Activated T-cell treated with anti-CD3 and anti-CD28 coated beads, Interleukin-2, amount 50 U/mL, for 1 hour (primary cell): ENCODE data around the gene USP28.
"Not testable (repeated sequence)": the region's sequence is repeated elsewhere in the genome, so short reads cannot be mapped to it uniquely, and the experiment has no call there.

Source experiments
- DNase-seq: peaks from one replicate; pipeline ENCODE4 v3.0.0-alpha.2; 2020

The USP28 gene

DNA sequence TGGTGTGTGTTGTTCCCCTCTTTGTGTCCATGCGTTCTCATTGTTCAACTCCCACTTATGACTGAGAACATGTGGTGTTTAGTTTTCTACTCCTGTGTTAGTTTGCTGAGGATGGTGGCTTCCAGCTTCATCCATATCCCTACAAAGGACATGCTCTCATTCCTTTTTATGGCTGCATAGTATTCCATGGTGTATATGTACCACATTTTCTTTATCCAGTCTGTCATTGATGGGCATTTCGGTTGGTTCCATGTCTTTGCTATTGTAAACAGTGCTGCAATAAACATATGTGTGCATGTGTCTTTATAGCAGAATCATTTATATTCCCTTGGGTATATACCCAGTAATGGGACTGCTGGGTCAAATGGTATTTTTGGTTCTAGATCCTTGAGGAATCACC is 112.3 kb downstream of the USP28 start:
- not testable (repeated sequence) for DNase-seq

DNA sequence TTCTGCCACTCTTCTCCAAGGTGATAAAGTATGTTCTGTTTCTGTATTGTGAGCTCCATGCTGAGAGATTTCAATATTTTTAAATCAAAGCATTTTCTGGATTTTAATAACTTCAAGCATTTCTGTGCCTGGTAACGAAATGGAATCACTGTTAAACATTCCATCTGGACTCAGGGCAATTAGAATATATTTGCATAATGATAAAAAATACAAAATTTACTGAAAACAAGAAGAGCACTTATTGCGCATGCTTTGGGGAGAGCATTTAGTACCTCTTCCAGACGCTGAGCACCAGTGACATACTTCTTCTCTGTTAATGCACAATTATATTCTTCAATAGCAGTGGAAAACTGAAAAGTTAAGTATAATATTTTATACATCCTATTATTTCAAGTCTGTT is 115.1 kb downstream of the USP28 start:
- DNase-seq, result no peak

DNA sequence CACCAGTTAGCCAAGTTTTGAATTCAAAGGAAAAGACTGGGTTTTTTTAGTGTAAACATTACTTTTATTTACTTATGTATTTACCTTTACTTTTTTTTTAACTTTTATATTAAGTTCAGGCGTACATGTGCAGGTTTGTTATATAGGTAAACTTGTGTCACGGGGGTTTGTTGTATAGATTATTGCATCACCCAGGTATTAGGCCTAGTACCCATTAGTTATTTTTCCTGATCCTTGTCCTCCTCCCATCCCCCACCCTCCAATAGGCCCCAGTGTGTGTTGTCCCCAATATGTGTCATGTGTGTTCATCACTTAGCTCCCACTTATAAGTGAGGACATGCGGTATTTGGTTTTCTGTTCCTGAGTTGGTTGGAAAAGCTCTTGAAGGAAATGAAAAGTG is 122.4 kb downstream of the USP28 start:
- DNase-seq, result no peak
